ENCODE measurements around the gene PCNX2.

The PCNX2 gene

GRCh38 chr1:233020426-233020825 is 275.1 kb downstream of the PCNX2 start:
- DNase-seq: no peak
- Histone ChIP-seq H3K27me3 (replicated peaks) (no peaks in the 10 kb centered on the region), H3K36me3 (replicated peaks) (no peaks in the 10 kb centered on the region), H3K4me3 (ENCODE audit: low read depth, low read length) (no peak overlapping the region), H3K27ac (no peak overlapping the region)
- in situ Hi-C loops (cut with HindIII; ENCODE audit: low pct_ligation_motif_present, low sequenced_read_pairs): no loop called here
- TF ChIP-seq, protein P1, sequence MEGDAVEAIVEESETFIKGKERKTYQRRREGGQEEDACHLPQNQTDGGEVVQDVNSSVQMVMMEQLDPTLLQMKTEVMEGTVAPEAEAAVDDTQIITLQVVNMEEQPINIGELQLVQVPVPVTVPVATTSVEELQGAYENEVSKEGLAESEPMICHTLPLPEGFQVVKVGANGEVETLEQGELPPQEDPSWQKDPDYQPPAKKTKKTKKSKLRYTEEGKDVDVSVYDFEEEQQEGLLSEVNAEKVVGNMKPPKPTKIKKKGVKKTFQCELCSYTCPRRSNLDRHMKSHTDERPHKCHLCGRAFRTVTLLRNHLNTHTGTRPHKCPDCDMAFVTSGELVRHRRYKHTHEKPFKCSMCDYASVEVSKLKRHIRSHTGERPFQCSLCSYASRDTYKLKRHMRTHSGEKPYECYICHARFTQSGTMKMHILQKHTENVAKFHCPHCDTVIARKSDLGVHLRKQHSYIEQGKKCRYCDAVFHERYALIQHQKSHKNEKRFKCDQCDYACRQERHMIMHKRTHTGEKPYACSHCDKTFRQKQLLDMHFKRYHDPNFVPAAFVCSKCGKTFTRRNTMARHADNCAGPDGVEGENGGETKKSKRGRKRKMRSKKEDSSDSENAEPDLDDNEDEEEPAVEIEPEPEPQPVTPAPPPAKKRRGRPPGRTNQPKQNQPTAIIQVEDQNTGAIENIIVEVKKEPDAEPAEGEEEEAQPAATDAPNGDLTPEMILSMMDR (IDR thresholded peaks at IDR 0.05; ENCODE audit: low read depth, low read length, missing control alignments): no peak

GRCh38 chr1:233019778-233020325 is 275.7 kb downstream of the PCNX2 start:
- no peak overlapping the region for H3K27ac ChIP-seq
- H3K4me3 ChIP-seq (ENCODE audit: low read depth, low read length): no peak overlapping the region
- no peaks in the 10 kb centered on the region for H3K27me3 ChIP-seq (replicated peaks)
- TF ChIP-seq, protein P1 (IDR thresholded peaks at IDR 0.05; ENCODE audit: low read depth, low read length, missing control alignments): no peak
- in situ Hi-C loops (cut with HindIII; ENCODE audit: low pct_ligation_motif_present, low sequenced_read_pairs): no loop called here
- no peak for DNase-seq
- no peaks in the 10 kb centered on the region for H3K36me3 ChIP-seq (replicated peaks)

- TF ChIP-seq, protein P1 (IDR thresholded peaks at IDR 0.05; ENCODE audit: low read depth, low read length, missing control alignments): no peak
- in situ Hi-C loops (cut with HindIII; ENCODE audit: low pct_ligation_motif_present, low sequenced_read_pairs): no loop called here
- Histone ChIP-seq H3K27me3 (replicated peaks) (no peaks in the 10 kb centered on the region), H3K4me3 (ENCODE audit: low read depth, low read length) (no peak overlapping the region), H3K36me3 (replicated peaks) (no peaks in the 10 kb centered on the region), H3K27ac (no peak overlapping the region)
- no peak for DNase-seq
These were observed 276.4 kb downstream of the PCNX2 start for GRCh38 chr1:233019083-233019482.

DNA sequence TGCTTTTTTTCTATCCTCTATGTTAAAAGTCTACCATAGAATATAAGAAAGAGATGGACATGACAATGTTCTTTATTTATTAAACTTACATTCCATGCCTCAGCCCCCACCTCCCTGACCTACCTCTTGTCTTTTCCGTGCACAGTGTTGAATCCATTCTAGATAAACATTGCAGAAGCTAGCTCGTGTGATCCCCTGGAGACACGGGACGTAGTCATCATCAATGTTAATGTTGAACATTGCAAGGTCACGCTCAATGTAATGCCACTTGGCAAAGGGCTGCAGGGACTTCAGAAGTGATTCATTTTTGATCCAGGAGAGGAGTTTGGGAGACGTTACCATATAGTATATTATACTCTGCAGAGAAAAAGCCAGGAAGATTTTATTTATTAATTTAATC is 278.7 kb downstream of the PCNX2 start:
- in situ Hi-C loops (cut with HindIII; ENCODE audit: low pct_ligation_motif_present, low sequenced_read_pairs): no loop called here

DNA sequence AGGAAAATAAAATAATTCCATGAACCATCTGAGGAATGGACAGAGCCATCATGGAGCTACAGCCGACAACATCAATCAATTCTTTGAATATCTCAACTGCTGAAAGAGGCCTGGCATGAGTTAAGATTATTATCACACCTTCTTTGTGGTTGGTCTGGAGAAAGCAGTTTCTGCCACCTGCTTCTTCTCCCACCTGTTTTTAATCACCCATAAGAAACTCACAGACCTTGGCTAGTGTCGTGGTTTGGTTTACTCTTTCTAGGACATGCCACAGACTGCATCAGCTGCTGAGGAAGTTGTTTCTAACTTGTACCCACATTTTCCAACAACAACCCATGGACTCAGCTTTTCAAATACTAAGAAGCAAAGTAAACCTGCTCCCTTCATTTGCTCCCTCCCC is 279.6 kb downstream of the PCNX2 start:
- Histone ChIP-seq H3K27me3 (replicated peaks) (no peaks in the 10 kb centered on the region), H3K27ac (no peak overlapping the region), H3K36me3 (replicated peaks) (no peaks in the 10 kb centered on the region), H3K4me3 (ENCODE audit: low read depth, low read length) (no peak overlapping the region)
- TF ChIP-seq, protein P1 (IDR thresholded peaks at IDR 0.05; ENCODE audit: low read depth, low read length, missing control alignments): no peak
- in situ Hi-C loops (cut with HindIII; ENCODE audit: low pct_ligation_motif_present, low sequenced_read_pairs): no loop called here
- no peak for DNase-seq

More for the DNA sequence above, 278.7 kb downstream of the PCNX2 start:
- TF ChIP-seq, protein P1 (IDR thresholded peaks at IDR 0.05; ENCODE audit: low read depth, low read length, missing control alignments): no peak
- Histone ChIP-seq H3K27me3 (replicated peaks) (no peaks in the 10 kb centered on the region), H3K27ac (no peak overlapping the region), H3K4me3 (ENCODE audit: low read depth, low read length) (no peak overlapping the region), H3K36me3 (replicated peaks) (no peaks in the 10 kb centered on the region)
- DNase-seq: no peak

GRCh38 chr1:233012021-233012420 is 283.5 kb downstream of the PCNX2 start:
- no peak overlapping the region for H3K4me3 ChIP-seq (ENCODE audit: low read depth, low read length)
- TF ChIP-seq, protein P1 (IDR thresholded peaks at IDR 0.05; ENCODE audit: low read depth, low read length, missing control alignments): no peak
- no peak for DNase-seq
- H3K27ac ChIP-seq: no peak overlapping the region
- no peaks in the 10 kb centered on the region for H3K36me3 ChIP-seq (replicated peaks)
- in situ Hi-C loops (cut with HindIII; ENCODE audit: low pct_ligation_motif_present, low sequenced_read_pairs): no loop called here
- H3K27me3 ChIP-seq (replicated peaks): no peaks in the 10 kb centered on the region
